ELF-1 (cell line): ENCODE data around the gene PAK5.

ENCODE experiments used
- DNase-seq: peaks from one replicate; pipeline ENCODE4 v3.0.0-alpha.2; 2016; ENCODE audit warnings: low read depth, low spot score

Gene PAK5

GRCh38 chr20:9616833-9617461, 221.9 kb downstream of the PAK5 start:
- DNase-seq = peak; percentile 44

GRCh38 chr20:9616455-9616805, 222.4 kb downstream of the PAK5 start:
- DNase-seq = no peak

- DNase-seq = no peak
Observed at GRCh38 chr20:9615766-9616454, 223.0 kb downstream of the PAK5 start.

- DNase-seq = no peak
Observed at GRCh38 chr20:9615118-9615517, 223.8 kb downstream of the PAK5 start.

- DNase-seq = no peak
Observed at GRCh38 chr20:9613871-9614270, 225.0 kb downstream of the PAK5 start.

GRCh38 chr20:9611921-9612320, 227.0 kb downstream of the PAK5 start:
- DNase-seq = no peak

- DNase-seq = no peak
Observed at GRCh38 chr20:9610665-9611064, 228.2 kb downstream of the PAK5 start.

GRCh38 chr20:9609887-9610502, 228.9 kb downstream of the PAK5 start:
- DNase-seq = peak; percentile 65

- DNase-seq = no peak
Observed at GRCh38 chr20:9608639-9609340, 230.1 kb downstream of the PAK5 start.

GRCh38 chr20:9602847-9603183, 236.1 kb downstream of the PAK5 start:
- DNase-seq = no peak

- no peak for DNase-seq
Observed at GRCh38 chr20:9600562-9600961, 238.3 kb downstream of the PAK5 start.

- DNase-seq = no peak
Observed at GRCh38 chr20:9597547-9597946, 241.3 kb downstream of the PAK5 start.

GRCh38 chr20:9595763-9596162, 243.1 kb downstream of the PAK5 start:
- DNase-seq = no peak

- no peak for DNase-seq
Observed at GRCh38 chr20:9594284-9594875, 244.5 kb downstream of the PAK5 start.

- no peak for DNase-seq
Observed at GRCh38 chr20:9592419-9592818, 246.5 kb downstream of the PAK5 start.

GRCh38 chr20:9591080-9591479, 247.8 kb downstream of the PAK5 start:
- DNase-seq = no peak

GRCh38 chr20:9590189-9590588, 248.7 kb downstream of the PAK5 start:
- DNase-seq = no peak

- DNase-seq = no peak
Observed at GRCh38 chr20:9588706-9589105, 250.2 kb downstream of the PAK5 start.

GRCh38 chr20:9583151-9583550, 255.7 kb downstream of the PAK5 start:
- DNase-seq = no peak

- no peak for DNase-seq
Observed at GRCh38 chr20:9582137-9582536, 256.7 kb downstream of the PAK5 start.

- no peak for DNase-seq
Observed at GRCh38 chr20:9581509-9581908, 257.4 kb downstream of the PAK5 start.

GRCh38 chr20:9578594-9578993, 260.3 kb downstream of the PAK5 start:
- no peak for DNase-seq
